ENCODE data around the gene ELP5.

Gene ELP5, protein sequence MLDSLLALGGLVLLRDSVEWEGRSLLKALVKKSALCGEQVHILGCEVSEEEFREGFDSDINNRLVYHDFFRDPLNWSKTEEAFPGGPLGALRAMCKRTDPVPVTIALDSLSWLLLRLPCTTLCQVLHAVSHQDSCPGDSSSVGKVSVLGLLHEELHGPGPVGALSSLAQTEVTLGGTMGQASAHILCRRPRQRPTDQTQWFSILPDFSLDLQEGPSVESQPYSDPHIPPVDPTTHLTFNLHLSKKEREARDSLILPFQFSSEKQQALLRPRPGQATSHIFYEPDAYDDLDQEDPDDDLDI

DNA sequence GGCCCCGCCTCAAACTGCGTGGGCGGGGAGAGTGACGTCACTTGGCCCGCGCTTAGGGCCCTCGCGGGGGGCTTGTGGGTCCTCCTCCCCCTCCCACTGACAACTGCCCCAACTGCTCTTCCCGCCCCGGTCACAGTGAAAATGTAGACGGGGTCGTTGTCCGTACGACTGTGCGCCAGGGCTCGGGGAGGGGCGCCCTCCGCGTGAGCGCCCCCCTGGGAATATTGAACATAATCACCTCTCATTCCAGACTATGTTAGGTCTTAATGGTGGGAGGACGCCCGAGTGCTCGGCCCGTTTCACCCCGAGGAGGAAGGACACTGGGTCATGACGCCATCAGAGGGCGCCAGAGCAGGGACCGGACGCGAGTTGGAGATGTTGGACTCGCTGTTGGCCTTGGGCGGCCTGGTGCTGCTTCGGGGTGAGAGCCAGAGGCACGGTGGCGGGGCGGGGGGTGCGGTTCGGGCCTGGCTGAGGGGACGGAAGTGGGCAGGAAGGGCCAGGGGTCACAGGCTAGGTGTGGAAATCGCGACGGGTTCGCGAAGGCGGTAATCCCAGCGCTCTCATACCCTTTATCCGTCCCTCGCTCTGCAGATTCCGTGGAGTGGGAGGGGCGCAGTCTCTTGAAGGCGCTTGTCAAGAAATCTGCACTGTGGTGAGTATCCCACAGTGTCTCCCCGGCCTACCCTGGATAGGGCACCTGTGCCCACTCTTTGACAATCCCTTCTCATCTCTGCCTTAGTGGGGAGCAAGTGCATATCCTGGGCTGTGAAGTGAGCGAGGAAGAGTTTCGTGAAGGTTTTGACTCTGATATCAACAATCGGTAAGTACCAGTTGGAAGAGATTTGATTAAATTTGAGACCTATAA, at the start of gene ELP5:
Gene ELP5, plus strand, starts transcription at position 40 of the 868 bp plus-strand sequence. Its CDS starts 336 bp downstream, at position 376.
- peak within 1 kb of the TSS; percentile 87 for H3K4me3 ChIP-seq (ENCODE audit: low read depth, low read length)
- DNase-seq (ENCODE audit: low read depth), result peak; percentile 83

DNA sequence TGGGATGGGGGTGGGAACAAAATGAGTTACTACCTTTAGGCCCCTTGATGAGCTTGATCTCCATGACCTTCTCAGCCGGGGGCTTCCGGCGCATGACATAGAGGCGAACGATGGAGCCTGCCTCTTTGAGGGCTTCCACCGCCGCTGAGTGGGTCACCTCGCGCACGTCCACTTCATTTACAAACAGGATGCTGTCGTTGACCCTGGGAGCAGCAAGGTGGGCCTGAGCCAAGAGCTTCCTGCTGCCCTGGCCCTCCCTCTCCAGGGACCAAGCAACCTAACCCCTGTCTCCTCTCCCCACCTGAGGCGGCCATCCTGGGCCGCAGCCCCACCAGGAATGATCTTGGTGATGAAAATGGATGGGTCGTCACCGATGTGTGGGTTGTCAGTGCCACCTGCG, 48.6 kb upstream of the ELP5 start:
- no peak overlapping the region for H3K4me3 ChIP-seq (ENCODE audit: low read depth, low read length)
- no peak for DNase-seq (ENCODE audit: low read depth)

DNA sequence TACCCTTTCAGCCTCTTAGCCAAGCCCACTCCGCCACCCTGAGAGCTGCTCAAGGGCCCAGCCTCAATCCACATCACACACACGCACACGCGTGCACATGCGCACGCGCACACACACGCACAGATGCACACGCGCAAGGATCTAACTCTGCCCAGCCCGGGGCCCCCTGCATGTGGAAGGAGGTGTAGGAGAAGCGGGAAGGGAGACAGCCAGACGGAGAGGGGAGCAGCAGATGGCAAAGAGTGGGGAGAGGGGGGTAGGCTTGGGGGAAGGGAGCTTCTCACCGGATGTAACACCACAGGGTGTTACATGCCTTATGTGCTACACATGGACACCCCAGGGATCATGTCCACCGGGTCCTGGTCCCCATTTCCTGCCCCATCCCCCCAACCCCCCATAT, 47.7 kb upstream of the ELP5 start:
- DNase-seq (ENCODE audit: low read depth), result no peak
- peak overlapping the region; percentile 47 for H3K4me3 ChIP-seq (ENCODE audit: low read depth, low read length)

DNA sequence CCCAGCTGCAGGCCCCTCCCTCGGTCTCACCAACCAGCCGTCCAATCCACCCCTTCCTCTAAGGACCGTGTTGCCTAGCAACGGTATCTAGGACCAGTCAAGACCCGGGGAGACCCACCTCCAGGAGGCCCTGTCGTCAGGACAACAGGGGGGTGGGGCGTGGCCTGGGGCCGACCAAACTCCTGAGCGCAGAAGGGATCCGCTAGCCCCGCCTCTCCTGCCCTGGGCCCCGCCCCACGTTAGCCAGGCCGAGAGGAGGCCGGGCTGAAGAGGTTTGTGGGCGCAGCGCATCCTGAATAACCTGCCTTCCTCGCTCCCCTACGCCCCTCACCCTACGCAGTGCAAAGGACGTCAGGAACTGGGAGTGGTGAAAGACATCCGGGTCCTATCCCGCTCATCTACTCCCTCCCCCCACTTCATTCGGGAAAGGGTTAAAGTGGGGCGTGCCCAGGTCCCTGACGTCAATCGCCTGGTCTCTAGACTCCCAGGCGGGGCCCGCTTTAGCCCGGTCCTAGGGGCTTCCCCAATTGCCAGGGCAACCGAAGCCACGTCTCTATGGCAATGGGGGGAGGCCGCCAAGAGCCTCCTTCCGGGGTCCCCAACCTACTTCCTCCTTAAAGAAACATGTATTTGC, 47.1 kb upstream of the ELP5 start:
- peak; percentile 62 for DNase-seq (ENCODE audit: low read depth)

DNA sequence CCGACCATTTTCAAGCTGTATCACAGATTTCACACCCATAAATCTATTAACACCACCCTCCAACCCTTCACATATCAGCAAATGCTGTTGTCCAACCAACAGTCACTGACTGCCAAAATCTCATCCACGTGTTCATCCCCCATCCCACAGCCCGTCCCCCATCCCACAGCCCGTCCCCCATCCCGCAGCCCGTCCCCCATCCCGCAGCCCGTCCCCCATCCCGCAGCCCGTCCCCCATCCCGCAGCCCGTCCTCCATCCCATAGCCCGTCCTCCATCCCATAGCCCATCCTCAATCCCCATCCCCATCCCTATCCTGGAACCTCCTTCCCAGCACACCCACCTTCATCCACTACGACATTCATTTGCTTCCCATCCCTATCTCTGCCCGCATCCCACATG, 46.5 kb upstream of the ELP5 start:
- H3K4me3 ChIP-seq (ENCODE audit: low read depth, low read length), result peak overlapping the region; percentile 47
- DNase-seq (ENCODE audit: low read depth), result no peak

More for the DNA sequence above, 47.1 kb upstream of the ELP5 start:
- H3K4me3 ChIP-seq (ENCODE audit: low read depth, low read length), result peak overlapping the region; percentile 47

DNA sequence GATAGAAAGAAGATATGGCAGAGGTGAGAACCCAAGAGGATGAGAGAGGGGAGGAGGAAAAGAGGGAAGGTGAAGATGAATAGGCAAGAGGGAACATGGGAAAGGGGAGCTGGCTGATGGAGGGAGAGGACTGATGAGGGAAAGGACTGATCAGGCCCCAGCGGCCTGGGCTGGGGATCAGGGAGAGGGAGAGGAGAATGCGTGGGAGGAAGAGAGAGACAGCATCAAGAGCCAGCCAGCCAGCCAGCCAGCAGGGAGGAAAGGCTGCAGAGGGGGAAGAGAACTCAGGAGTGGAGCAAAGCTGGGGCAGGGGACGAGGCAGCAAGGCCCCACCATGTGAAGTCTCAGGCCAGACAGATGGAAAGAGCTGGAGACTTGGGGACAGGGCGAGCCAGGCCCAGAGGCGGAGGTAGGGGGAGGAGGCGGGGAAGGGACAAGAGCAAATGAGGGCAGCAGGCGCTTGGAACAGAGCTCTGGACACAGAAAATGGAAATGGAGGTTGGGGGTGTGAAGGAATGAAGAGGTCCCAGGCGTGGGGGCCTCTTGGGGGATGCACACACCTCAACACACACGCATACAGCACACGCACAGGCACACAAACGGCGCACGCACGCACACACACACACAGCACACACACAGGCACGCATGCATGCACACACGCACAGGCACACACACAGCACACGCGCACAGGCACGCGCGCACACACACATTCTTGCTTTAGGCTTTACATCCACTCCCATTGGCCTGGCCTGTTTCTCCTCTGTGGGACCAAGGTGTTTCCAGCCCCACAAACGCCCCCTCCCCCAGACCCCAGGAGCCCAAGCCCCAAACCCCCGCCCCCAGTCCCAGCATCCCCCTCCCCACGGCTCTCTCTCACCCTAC, 44.7 kb upstream of the ELP5 start:
- no peak for DNase-seq (ENCODE audit: low read depth)
- peak overlapping the region; percentile 9 for H3K4me3 ChIP-seq (ENCODE audit: low read depth, low read length)

DNA sequence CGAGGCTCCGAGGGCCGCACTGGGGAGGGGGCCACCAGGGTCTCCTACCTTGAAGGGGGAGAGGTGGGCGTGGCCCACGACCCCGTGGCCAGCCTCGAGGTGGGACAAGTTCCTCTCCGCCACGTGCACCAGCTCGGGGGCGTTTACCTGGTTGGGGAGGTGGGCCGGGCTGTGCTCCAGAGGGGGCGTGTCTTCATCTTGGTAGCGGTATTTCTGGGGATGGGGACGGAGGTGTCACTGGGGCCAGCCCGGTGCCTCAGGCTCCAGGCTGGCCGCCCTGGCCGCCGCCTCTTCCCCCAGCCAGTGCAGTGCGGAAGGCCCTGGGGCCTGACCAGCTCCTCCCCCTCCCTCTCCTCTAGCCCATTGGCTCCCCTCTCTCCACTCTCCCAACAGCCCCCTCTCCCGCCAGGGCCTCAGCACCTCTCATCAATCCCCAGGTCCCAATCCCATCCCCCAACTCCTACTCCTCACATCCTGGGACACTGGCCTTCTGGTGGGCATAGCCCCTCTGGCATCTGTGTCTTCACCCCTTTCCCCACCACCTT, 43.9 kb upstream of the ELP5 start:
- H3K4me3 ChIP-seq (ENCODE audit: low read depth, low read length), result no peak overlapping the region
- DNase-seq (ENCODE audit: low read depth), result no peak

DNA sequence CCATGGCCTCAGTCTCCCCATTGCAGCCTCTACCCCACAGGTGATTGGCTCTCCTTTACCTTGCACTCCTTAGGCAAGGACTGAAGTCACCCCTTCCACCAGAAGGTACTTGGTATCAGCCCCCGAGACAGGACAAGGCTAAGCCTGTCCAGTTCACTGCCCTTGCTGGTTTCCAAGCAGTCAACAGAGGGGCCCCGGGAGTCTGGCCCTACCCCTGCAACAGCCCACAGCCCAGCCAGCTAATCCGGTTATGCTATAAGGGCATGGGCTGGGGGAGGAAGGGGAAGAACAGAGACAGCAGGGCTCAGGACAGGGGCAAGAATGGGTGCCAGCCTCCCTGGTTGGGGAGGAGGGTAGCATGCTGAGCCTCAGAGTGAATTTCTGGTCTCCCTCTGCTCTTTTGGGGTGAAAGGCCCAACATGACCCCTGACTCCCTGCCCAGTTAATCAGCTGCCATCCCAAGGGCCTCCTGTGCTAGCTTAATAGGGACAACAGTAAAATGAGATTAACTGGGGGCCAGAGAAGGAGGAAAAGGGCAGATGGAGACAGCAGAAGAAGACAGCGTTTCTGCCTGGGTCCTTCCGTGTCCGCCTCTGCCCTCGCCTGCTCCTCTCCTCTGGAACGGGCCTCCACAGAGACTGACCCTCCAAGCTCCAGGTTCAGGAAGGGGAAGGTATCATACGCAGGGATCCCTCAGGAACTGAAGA, 43.1 kb upstream of the ELP5 start:
- no peak for DNase-seq (ENCODE audit: low read depth)
- H3K4me3 ChIP-seq (ENCODE audit: low read depth, low read length), result no peak overlapping the region

DNA sequence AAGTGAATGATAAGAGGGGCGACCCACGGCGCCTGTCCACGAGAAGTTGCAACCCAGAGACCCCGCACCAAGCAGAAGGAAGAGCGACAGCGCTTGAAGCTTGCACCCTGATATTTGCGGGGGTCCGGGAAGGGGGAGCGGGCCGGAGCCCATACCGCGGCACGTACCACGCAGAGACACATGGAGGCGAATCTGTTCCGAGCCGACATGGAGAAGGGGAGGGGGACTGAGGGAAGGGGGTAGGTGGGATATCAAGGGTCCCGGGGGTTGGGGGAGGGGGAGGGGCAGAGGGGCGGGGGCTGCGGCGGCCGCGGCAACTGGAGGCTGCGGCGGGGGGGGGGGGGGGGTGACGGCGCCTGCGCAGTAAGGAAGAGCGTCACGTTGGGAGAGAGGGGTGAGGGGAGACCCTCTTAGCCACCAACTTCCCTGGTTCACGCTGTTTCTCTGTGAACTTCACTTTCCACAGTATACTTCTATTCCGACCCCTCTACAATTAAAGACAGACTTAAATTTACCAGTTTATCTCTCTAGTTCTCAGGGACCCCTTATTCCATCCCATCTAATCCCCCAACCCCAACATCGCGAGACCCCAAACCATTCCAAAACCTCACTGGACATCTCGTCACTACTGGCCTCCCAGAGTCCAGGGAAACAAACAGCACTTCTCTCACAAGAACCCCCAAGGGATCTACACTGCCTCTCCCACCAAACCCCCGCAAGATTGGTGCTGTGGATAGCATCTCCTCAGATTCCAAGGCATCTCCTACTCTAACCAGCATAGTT, 40.3 kb upstream of the ELP5 start:
- no peak for DNase-seq (ENCODE audit: low read depth)
- peak overlapping the region; percentile 31 for H3K4me3 ChIP-seq (ENCODE audit: low read depth, low read length)

DNA sequence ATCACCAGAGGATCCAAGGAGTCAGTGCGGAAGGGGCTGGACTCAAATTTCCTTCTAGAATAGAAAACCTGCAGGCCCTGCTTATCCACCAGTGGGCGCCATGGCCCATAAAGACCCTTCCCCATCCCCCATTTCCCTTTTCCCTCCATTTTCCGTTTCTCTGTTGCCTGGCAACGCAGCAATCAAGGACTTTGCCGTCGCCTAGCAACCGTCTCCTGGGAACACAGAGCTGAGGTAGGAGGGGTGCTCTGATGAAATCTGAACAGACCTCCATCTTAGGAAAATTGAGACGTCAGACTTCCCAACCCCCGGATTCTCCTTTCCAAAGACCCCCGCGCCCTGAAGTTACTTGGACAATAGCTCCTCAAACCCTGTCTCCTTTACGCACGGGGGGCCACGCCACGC, 38.1 kb upstream of the ELP5 start:
- peak overlapping the region; percentile 73 for H3K4me3 ChIP-seq (ENCODE audit: low read depth, low read length)
- DNase-seq (ENCODE audit: low read depth), result no peak

DNA sequence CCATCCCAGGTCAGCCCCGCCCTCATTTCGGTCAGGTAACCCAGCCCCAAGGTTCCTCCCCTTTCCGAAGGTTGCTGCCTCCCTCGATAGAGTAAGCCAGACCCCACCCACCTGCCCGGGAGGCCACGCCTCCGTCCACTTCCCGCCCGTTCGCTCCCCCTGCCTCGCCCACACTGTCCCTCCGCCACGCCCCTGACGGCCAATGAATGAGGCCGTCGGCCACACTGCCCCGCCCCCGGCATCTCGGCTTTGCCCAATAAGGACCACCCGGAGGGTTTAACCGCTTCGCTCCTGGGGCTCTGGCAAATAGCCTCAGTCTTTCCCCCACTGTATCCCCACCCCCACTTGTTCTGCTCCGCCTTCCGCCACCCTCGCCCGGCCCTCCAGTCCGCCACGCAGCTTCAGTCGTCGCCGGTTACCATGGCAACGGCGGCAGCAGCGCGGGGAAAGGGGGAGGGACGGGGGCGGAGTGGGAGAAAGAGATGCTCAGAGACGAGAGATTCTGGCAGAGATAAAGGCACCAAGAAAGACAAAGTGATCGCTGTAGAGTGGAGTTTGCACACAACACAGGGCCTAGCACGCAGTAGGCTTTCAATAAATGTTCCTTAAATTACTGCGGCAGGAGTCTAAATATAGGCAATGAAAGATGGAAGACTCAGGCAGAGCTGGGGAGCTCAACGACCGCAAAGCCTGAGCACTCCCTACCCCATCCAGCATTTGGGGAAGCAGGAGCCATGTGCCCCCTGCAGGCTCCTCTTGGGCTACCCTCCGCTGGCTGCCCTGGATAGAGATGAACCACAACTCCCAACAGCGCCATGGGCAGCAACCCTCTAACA, 37.5 kb upstream of the ELP5 start:
- peak; percentile 89 for DNase-seq (ENCODE audit: low read depth)
- H3K4me3 ChIP-seq (ENCODE audit: low read depth, low read length), result peak overlapping the region; percentile 73

DNA sequence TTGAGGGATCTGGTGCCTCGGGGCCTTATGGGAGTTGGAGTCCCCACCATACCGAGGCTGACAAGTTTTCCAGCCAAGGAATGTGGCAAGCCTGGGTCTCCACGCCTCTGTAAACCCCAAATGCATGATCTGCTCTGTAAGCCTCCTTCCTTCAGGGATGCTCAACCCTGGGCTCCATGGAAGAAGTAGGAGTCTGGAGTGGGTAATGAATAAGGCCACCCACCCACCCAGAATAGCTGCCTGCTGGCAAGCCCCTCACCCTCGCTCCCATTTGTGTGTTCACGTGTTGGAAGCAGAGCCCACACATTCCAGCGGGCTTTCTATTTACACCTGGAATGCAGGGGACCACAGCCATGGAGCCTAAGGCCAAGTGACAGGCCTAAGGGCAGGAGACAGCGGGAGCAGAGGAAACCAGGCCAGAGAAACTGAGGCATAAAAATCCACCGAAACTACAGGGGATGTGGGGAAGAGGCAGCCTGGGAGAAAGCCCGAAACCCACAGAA, 36.8 kb upstream of the ELP5 start:
- peak overlapping the region; percentile 73 for H3K4me3 ChIP-seq (ENCODE audit: low read depth, low read length)
- no peak for DNase-seq (ENCODE audit: low read depth)

DNA sequence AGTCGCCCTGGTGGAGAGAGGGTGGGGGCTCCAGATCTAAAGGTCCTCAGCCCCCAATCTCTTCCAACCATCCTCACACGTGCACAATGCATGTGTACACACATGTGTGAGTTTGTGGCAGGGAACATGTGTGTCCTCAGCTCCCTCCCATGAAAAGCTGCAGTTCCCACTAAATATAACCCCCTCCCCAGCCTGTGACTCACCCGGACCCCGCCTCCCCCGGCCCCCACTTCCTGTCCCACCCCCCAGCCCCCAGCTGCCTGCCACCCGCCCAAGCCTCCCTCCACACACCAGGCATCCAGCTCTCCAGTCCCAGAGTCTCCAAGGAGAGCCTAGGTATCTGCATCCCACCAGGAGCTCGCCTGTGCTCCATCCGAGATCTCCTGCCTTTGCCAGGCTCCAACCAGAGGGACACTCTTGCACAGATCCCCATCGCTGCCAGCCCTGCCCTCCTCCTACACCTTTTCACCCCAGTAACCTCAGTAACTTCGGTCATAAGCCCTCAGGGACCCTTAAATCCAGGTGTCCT, 36.3 kb upstream of the ELP5 start:
- no peak for DNase-seq (ENCODE audit: low read depth)
- H3K4me3 ChIP-seq (ENCODE audit: low read depth, low read length), result peak overlapping the region; percentile 73

DNA sequence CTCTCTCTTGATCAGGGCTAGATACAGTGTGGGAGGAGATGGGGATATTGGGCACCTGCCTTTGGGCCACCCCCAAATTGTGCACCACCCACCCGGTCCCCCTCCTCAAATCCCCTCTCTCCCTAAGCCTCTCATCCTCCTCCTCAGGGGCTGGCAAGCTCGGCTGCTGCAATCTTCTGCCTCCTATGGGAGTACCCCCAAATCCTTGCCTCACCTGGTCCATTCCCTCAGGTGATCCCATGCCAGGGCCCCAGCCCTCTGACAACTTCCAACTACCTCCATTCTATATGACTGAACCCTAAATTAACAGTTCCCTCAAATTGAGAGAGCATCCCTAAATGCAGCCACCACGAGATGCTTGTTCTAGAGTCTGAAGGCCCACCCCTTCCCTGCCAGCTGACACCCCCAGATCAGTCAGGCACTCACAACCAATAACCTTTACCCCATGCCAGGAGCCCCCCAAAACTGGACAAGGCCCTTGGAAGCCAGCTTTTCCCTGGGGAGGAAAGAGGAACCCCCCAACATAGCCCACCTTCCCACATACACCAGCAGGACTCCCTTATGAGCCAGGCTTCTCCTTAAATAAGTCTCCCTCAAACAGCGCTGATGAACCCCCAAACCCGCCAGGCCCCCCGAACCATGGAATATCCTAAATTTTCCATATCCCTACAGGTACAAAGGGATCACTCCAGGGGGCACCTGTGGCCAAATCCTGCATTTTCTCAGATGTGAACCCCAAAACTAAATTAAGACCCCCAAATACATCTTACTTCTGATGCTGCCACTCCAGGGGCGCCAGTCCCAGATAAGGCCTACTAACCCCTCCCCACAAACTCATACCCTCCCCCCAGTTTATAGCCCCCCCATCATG, 35.5 kb upstream of the ELP5 start:
- H3K4me3 ChIP-seq (ENCODE audit: low read depth, low read length), result peak overlapping the region; percentile 73
- DNase-seq (ENCODE audit: low read depth), result no peak

DNA sequence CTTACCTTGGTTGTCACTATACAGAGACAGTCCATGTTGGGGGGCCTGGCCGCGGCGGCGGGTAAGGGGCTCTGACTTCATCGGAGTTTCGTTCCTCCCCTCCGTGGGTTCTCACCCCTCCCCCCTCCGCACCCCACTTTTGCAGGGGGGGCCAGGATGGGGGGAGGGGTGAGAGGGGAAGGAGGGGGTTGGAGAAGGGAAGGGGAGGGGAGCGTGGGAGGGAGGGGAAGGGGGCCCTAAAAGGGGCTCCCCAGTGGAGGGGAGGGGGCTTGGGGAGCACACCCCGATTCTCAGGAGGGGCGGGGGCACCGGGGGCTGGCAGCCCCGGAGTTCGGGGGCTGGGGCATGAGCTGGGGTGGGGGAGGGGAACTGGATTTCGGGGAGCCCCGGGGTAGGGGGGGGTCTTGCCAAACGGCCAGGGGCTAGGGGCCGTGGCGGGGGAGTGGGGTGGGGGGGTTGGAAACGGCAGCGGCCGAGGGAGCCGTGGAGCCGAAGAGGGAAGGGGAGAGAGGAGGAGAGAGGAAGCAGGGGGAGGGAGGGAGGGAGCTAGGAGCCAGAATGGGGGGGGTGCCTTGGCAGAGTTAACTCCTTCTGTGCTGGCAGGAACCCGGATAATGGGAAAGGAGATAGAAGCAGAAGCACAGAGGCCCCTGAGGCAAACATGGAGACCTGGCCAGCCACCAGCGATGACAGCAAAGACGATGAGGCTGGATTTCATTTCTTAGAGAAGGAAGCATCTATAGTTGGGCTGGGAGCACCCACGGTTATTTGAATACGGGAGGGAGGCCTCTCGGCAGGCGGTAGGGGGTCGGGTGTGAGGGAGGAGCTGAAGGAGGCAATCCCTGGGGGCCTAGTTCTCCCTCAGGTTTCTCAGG, 34.7 kb upstream of the ELP5 start:
- no peak for DNase-seq (ENCODE audit: low read depth)
- H3K4me3 ChIP-seq (ENCODE audit: low read depth, low read length), result peak overlapping the region; percentile 73
